GM18951 (cell line): ENCODE results near the gene C1orf122.
"Not testable (repeated sequence)": the region's sequence is repeated elsewhere in the genome, so short reads cannot be mapped to it uniquely, and the experiment has no call there.

Experiments
- POLR2A ChIP-seq: IDR thresholded peaks from 4 replicates; pipeline ENCODE4 v1.6.1; 2011; ENCODE audit warnings: mild to moderate bottlenecking; ENCODE audit not compliant: insufficient read length, insufficient read depth; ENCODE audit errors: extremely low read depth
- in situ Hi-C: fragments of 300-500 bp; cut with MboI; formaldehyde crosslinking; loops from one replicate; pipeline ENCODE4 v1.12.0; 2022; ENCODE audit warnings: low sequenced_read_pairs, mixed read lengths, inconsistent platforms; ENCODE audit not compliant: unreplicated experiment

Gene C1orf122

GRCh38 chr1:37807555-37808368, at the start of gene C1orf122, which contains the start of gene YRDC:
Gene C1orf122, plus strand, starts transcription at chr1:37807790. Its CDS starts 615 bp downstream, at chr1:37808405.
Gene YRDC, minus strand, starts transcription at chr1:37808208. Its CDS starts 28 bp downstream, at chr1:37808180.
- in situ Hi-C loops = no loop called here
- TF ChIP-seq POLR2A = peak; percentile 87

GRCh38 chr1:37759451-37759850, 48.1 kb upstream of the C1orf122 start:
- in situ Hi-C loops = no loop called here

GRCh38 chr1:37761416-37762095, 46.0 kb upstream of the C1orf122 start:
- in situ Hi-C loops = no loop called here

More at GRCh38 chr1:37759451-37759850, 48.1 kb upstream of the C1orf122 start:
- no peak for TF ChIP-seq POLR2A

GRCh38 chr1:37762516-37762915, 45.1 kb upstream of the C1orf122 start:
- no peak for TF ChIP-seq POLR2A
- in situ Hi-C loops = no loop called here

More at GRCh38 chr1:37761416-37762095, 46.0 kb upstream of the C1orf122 start:
- TF ChIP-seq POLR2A = no peak

GRCh38 chr1:37763791-37764413, 43.7 kb upstream of the C1orf122 start:
- no peak for TF ChIP-seq POLR2A
- in situ Hi-C loops = no loop called here

- in situ Hi-C loops = no loop called here
- no peak for TF ChIP-seq POLR2A
These were observed 43.2 kb upstream of the C1orf122 start for GRCh38 chr1:37764414-37764825.

- in situ Hi-C loops = no loop called here
- no peak for TF ChIP-seq POLR2A
These were observed 42.6 kb upstream of the C1orf122 start, which contains the start of gene EPHA10 for GRCh38 chr1:37764888-37765441. Gene EPHA10, minus strand, starts transcription at chr1:37765120. Its CDS starts 54 bp downstream, at chr1:37765066.

GRCh38 chr1:37765916-37766664, 41.5 kb upstream of the C1orf122 start:
- in situ Hi-C loops = no loop called here
- no peak for TF ChIP-seq POLR2A

GRCh38 chr1:37767488-37767887, 40.1 kb upstream of the C1orf122 start:
- TF ChIP-seq POLR2A = no peak
- in situ Hi-C loops = no loop called here

GRCh38 chr1:37771440-37771839, 36.1 kb upstream of the C1orf122 start:
- in situ Hi-C loops = not testable (repeated sequence)

GRCh38 chr1:37776946-37777516, 30.6 kb upstream of the C1orf122 start:
- in situ Hi-C loops = no loop called here
- TF ChIP-seq POLR2A = no peak

- in situ Hi-C loops = no loop called here
- TF ChIP-seq POLR2A = no peak
These were observed 28.9 kb upstream of the C1orf122 start for GRCh38 chr1:37778654-37779053.

- in situ Hi-C loops = no loop called here
- no peak for TF ChIP-seq POLR2A
These were observed 25.1 kb upstream of the C1orf122 start for GRCh38 chr1:37782491-37782890.
